HFFc6 (cell line): Measurements from ENCODE around the gene DLL4. TPM values are rescaled to one million over a fixed set of nuclear protein-coding genes. Genes with fewer than 3 reads are reported as not detected.
A peak's percentile ranks its signal among the peaks of the same experiment; 100 is the strongest.

Experiments used
- DNase-seq: peaks from one replicate; pipeline ENCODE4 v3.0.0-alpha.2; 2018
- H3K27ac Mint-ChIP-seq: 2 replicates; pipeline ENCODE4 v1.8.0; 2020; ENCODE audit warnings: mild to moderate bottlenecking, mixed read lengths
- H3K27me3 Mint-ChIP-seq: 2 replicates; pipeline ENCODE4 v1.8.0; 2021; ENCODE audit warnings: mild to moderate bottlenecking, moderate library complexity, mixed read lengths; ENCODE audit not compliant: insufficient read depth
- H3K36me3 Mint-ChIP-seq: 2 replicates; pipeline ENCODE4 v1.8.0; 2021; ENCODE audit warnings: low read depth, mixed read lengths
- H3K4me1 Mint-ChIP-seq: 2 replicates; pipeline ENCODE4 v1.8.0; 2020; ENCODE audit warnings: low read depth, mixed read lengths
- H3K4me3 Mint-ChIP-seq: 2 replicates; pipeline ENCODE4 v1.8.0; 2020; ENCODE audit warnings: mild to moderate bottlenecking, moderate library complexity, mixed read lengths
- H3K9me3 Mint-ChIP-seq: 2 replicates; pipeline ENCODE4 v1.8.0; 2020; ENCODE audit warnings: mild to moderate bottlenecking, mixed read lengths
- CTCF ChIP-seq: fragments of 200-600 bp; sonication (generic); IDR thresholded peaks from 2 replicates; pipeline ENCODE4 v1.5.0; 2021; ENCODE audit warnings: antibody characterized with exemption, mild to moderate bottlenecking
- total RNA-seq, 6 experiments: library from RNA; stranded (reverse); fragmentation: NEBNext Ultra II Directional; extraction: Animal tissue kit (Norgen Biotek cat#: 25700); gene quantifications; 2 replicates in 1 of 6; 3 replicates in 5 of 6; pipeline ENCODE4 v1.2.3, GENCODE V29; 2021

Gene DLL4
- total RNA-seq, 6 experiments from 2014 or later = 0.05 to 0.11 TPM; not detected in 4

DNA sequence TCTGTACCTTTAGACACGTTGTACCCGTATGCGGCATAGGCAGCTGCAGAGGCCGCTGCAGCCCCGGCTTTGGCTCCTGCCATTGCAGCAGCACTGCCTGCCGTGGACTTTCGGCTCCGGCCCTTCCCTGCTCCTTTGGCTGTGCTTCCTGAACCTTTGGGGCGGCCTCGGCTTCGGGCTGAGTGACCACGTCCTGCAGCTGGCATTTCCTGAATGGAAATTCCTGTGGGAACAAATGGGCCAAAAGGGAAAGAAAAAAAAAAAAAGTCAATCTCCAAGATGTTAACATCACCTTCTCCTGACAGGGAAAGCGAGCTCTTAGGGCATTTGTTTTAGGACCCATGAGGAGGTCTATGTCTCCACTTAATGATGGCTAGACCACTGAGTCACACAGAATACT lies 53.7 kb downstream of the DLL4 start:
- H3K27ac Mint-ChIP-seq = peak overlapping the region; percentile 97
- H3K9me3 Mint-ChIP-seq = no peaks in the 10 kb centered on the region
- peak; percentile 91 for DNase-seq
- peaks cover 6% of the 10 kb centered on the region for H3K27me3 Mint-ChIP-seq
- peak overlapping the region; percentile 78 for H3K4me3 Mint-ChIP-seq
- H3K36me3 Mint-ChIP-seq = peaks cover 59% of the 10 kb centered on the region
- peak; percentile 30; the same call in 1 of the 2 replicates for TF ChIP-seq CTCF
- H3K4me1 Mint-ChIP-seq = peaks cover 70% of the 10 kb centered on the region

DNA sequence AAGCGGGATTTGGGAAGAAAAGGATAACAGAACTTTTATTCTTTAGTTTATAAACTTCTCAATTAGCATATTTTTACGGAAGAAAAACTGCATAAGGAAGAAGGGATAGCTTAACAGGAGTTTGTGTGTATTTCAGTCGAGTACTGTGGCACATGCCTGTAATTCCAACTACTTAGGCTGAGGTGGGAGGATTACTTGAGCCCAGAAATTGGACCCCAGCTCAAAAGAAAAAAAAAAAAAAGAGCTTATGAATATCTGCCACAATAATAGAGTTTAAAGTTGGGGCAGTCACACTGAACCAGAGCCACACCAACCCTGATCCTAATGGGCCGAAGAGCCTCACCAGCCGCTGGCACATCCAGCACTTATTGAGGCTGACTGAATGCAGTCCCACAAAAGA lies 55.3 kb downstream of the DLL4 start:
- Mint-ChIP-seq H3K4me3 (peak overlapping the region; percentile 32), H3K36me3 (peaks cover 61% of the 10 kb centered on the region), H3K27ac (peak overlapping the region; percentile 97), H3K27me3 (peaks cover 6% of the 10 kb centered on the region), H3K4me1 (peaks cover 74% of the 10 kb centered on the region), H3K9me3 (no peaks in the 10 kb centered on the region)
- no peak for TF ChIP-seq CTCF
- no peak for DNase-seq

- H3K9me3 Mint-ChIP-seq = no peaks in the 10 kb centered on the region
- peaks cover 61% of the 10 kb centered on the region for H3K36me3 Mint-ChIP-seq
- H3K27ac Mint-ChIP-seq = peak overlapping the region; percentile 97
- peak overlapping the region; percentile 75 for H3K4me3 Mint-ChIP-seq
- peaks cover 6% of the 10 kb centered on the region for H3K27me3 Mint-ChIP-seq
- TF ChIP-seq CTCF = no peak
- DNase-seq = peak; percentile 94
- H3K4me1 Mint-ChIP-seq = peaks cover 79% of the 10 kb centered on the region
Observed at GRCh38 chr15:40984964-40985363, 55.8 kb downstream of the DLL4 start.

DNA sequence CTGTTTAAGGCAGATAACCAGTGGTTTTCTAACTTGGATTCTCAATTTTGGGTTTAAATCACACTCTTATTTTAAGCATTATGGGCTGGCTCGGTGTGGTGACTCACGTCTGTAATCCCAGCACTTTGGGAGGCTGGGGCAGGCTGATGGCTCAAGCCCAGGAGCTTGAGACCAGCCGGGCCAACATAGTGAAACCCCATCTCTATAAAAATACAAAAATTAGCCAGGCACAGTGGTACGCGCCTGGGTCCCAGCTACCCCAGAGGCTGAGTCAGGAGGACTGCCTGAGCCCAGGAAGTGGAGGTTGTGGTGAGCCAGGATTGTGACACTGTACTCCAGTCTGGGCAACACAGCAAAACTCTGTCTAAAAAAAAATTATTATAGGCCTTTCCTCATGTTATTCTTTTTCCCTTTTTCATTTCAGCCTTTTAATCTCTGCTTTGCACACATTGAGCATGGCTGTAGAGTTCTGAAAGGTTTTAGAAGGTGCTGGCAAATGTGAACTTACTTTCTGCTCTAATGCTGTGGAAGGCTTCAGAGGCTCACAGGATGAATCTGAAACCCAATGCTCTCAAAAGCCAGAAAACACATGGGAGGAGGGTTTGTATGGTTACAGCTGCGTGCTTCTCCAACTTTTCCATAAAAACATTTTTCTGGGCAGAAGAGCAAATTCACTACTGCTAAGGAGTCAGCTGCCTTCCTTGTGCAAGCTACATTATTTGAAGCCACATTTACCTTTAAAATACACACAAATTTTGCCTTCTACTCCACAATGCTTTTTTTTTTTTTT lies 56.6 kb downstream of the DLL4 start:
- H3K27ac Mint-ChIP-seq = peak overlapping the region; percentile 97

GRCh38 chr15:40986820-40987219 lies 57.7 kb downstream of the DLL4 start:
- no peak for DNase-seq
- Mint-ChIP-seq H3K4me1 (peaks cover 83% of the 10 kb centered on the region), H3K4me3 (peak overlapping the region; percentile 35; the same call in 1 of the 2 replicates), H3K27ac (peak overlapping the region; percentile 67; the same call in 1 of the 2 replicates), H3K27me3 (peaks cover 6% of the 10 kb centered on the region), H3K36me3 (peaks cover 60% of the 10 kb centered on the region), H3K9me3 (no peaks in the 10 kb centered on the region)
- TF ChIP-seq CTCF = no peak

More for the DNA sequence above, 56.6 kb downstream of the DLL4 start:
- DNase-seq = peak; percentile 53
- Mint-ChIP-seq H3K36me3 (peaks cover 61% of the 10 kb centered on the region), H3K4me3 (peak overlapping the region; percentile 75), H3K4me1 (peaks cover 83% of the 10 kb centered on the region), H3K27me3 (peaks cover 6% of the 10 kb centered on the region), H3K9me3 (no peaks in the 10 kb centered on the region)
- TF ChIP-seq CTCF = no peak
